DND-41 (cell line): ENCODE measurements around the gene HDLBP.

Experiments used
- CTCF ChIP-seq: IDR thresholded peaks from 2 replicates; pipeline ENCODE4 v1.5.1; 2012; ENCODE audit warnings: borderline replicate concordance, low read length, moderate library complexity, mild to moderate bottlenecking; ENCODE audit not compliant: poor library complexity, severe bottlenecking; ENCODE audit errors: extremely low read depth
- EZH2 ChIP-seq: IDR thresholded peaks from 3 replicates; pipeline ENCODE4 v1.6.1; 2012; ENCODE audit warnings: borderline replicate concordance, low read depth, mild to moderate bottlenecking, moderate library complexity, low read length, inconsistent platforms; ENCODE audit not compliant: severe bottlenecking

- no peak for TF ChIP-seq CTCF
- TF ChIP-seq EZH2 = no peak
These were observed 47.2 kb downstream of the HDLBP start for GRCh38 chr2:241268306-241268705.
